ENCODE measurements around the gene HNF1A.

The HNF1A gene

GRCh38 chr12:120979862-120980696, 1.7 kb downstream of the HNF1A start:
- Histone ChIP-seq H3K27ac (ENCODE audit: low read depth, low read length) (no peak overlapping the region), H3K9ac (ENCODE audit: low read length) (no peak overlapping the region), H3K9me3 (ENCODE audit: control insufficient read depth, insufficient read depth, low read depth, low read length) (no peaks in the 10 kb centered on the region), H3K4me1 (ENCODE audit: control insufficient read depth, insufficient read depth, low read length) (peaks cover 9% of the 10 kb centered on the region; the same call in 1 of the 2 replicates), H3K27me3 (ENCODE audit: control insufficient read depth, insufficient read depth, low read length) (no peaks in the 10 kb centered on the region), H3K4me3 (ENCODE audit: low read depth, low read length) (no peak overlapping the region), H3K36me3 (ENCODE audit: control insufficient read depth, insufficient read depth, low read length) (no peaks in the 10 kb centered on the region)

- Histone ChIP-seq H3K36me3 (ENCODE audit: control insufficient read depth, insufficient read depth, low read length) (no peaks in the 10 kb centered on the region), H3K9ac (ENCODE audit: low read length) (no peak overlapping the region), H3K4me3 (ENCODE audit: low read depth, low read length) (no peak overlapping the region), H3K27ac (ENCODE audit: low read depth, low read length) (no peak overlapping the region), H3K9me3 (ENCODE audit: control insufficient read depth, insufficient read depth, low read depth, low read length) (no peaks in the 10 kb centered on the region), H3K27me3 (ENCODE audit: control insufficient read depth, insufficient read depth, low read length) (no peaks in the 10 kb centered on the region), H3K4me1 (ENCODE audit: control insufficient read depth, insufficient read depth, low read length) (peaks cover 9% of the 10 kb centered on the region; the same call in 1 of the 2 replicates)
Measured at GRCh38 chr12:120980800-120981368, 2.5 kb downstream of the HNF1A start.

- H3K27me3 ChIP-seq (ENCODE audit: control insufficient read depth, insufficient read depth, low read length): no peaks in the 10 kb centered on the region
- H3K4me3 ChIP-seq (ENCODE audit: low read depth, low read length): no peak overlapping the region
- peaks cover 9% of the 10 kb centered on the region; the same call in 1 of the 2 replicates for H3K4me1 ChIP-seq (ENCODE audit: control insufficient read depth, insufficient read depth, low read length)
- H3K9me3 ChIP-seq (ENCODE audit: control insufficient read depth, insufficient read depth, low read depth, low read length): no peaks in the 10 kb centered on the region
- no peaks in the 10 kb centered on the region for H3K36me3 ChIP-seq (ENCODE audit: control insufficient read depth, insufficient read depth, low read length)
- H3K27ac ChIP-seq (ENCODE audit: low read depth, low read length): no peak overlapping the region
- no peak overlapping the region for H3K9ac ChIP-seq (ENCODE audit: low read length)
Measured at GRCh38 chr12:120981407-120981941, 3.1 kb downstream of the HNF1A start.

- H3K9ac ChIP-seq (ENCODE audit: low read length): no peak overlapping the region
- no peaks in the 10 kb centered on the region for H3K27me3 ChIP-seq (ENCODE audit: control insufficient read depth, insufficient read depth, low read length)
- no peak overlapping the region for H3K4me3 ChIP-seq (ENCODE audit: low read depth, low read length)
- peaks cover 9% of the 10 kb centered on the region; the same call in 1 of the 2 replicates for H3K4me1 ChIP-seq (ENCODE audit: control insufficient read depth, insufficient read depth, low read length)
- H3K36me3 ChIP-seq (ENCODE audit: control insufficient read depth, insufficient read depth, low read length): no peaks in the 10 kb centered on the region
- H3K9me3 ChIP-seq (ENCODE audit: control insufficient read depth, insufficient read depth, low read depth, low read length): no peaks in the 10 kb centered on the region
- H3K27ac ChIP-seq (ENCODE audit: low read depth, low read length): no peak overlapping the region
Measured at GRCh38 chr12:120982659-120983058, 4.3 kb downstream of the HNF1A start.

- no peak overlapping the region for H3K27ac ChIP-seq (ENCODE audit: low read depth, low read length)
Measured at GRCh38 chr12:120983759-120984158, 5.4 kb downstream of the HNF1A start.

GRCh38 chr12:120984351-120984898, 6.1 kb downstream of the HNF1A start:
- Histone ChIP-seq H3K4me3 (ENCODE audit: low read depth, low read length) (no peak overlapping the region), H3K4me1 (ENCODE audit: control insufficient read depth, insufficient read depth, low read length) (peaks cover 6% of the 10 kb centered on the region; the same call in 1 of the 2 replicates), H3K27ac (ENCODE audit: low read depth, low read length) (no peak overlapping the region), H3K9me3 (ENCODE audit: control insufficient read depth, insufficient read depth, low read depth, low read length) (no peaks in the 10 kb centered on the region), H3K27me3 (ENCODE audit: control insufficient read depth, insufficient read depth, low read length) (no peaks in the 10 kb centered on the region), H3K9ac (ENCODE audit: low read length) (no peak overlapping the region), H3K36me3 (ENCODE audit: control insufficient read depth, insufficient read depth, low read length) (no peaks in the 10 kb centered on the region)

More at GRCh38 chr12:120983759-120984158, 5.4 kb downstream of the HNF1A start:
- H3K4me1 ChIP-seq (ENCODE audit: control insufficient read depth, insufficient read depth, low read length): peaks cover 6% of the 10 kb centered on the region; the same call in 1 of the 2 replicates
- H3K9ac ChIP-seq (ENCODE audit: low read length): no peak overlapping the region
- H3K36me3 ChIP-seq (ENCODE audit: control insufficient read depth, insufficient read depth, low read length): no peaks in the 10 kb centered on the region
- H3K4me3 ChIP-seq (ENCODE audit: low read depth, low read length): no peak overlapping the region
- H3K27me3 ChIP-seq (ENCODE audit: control insufficient read depth, insufficient read depth, low read length): no peaks in the 10 kb centered on the region
- H3K9me3 ChIP-seq (ENCODE audit: control insufficient read depth, insufficient read depth, low read depth, low read length): no peaks in the 10 kb centered on the region

- peaks cover 6% of the 10 kb centered on the region; the same call in 1 of the 2 replicates for H3K4me1 ChIP-seq (ENCODE audit: control insufficient read depth, insufficient read depth, low read length)
- H3K9ac ChIP-seq (ENCODE audit: low read length): no peak overlapping the region
- no peaks in the 10 kb centered on the region for H3K27me3 ChIP-seq (ENCODE audit: control insufficient read depth, insufficient read depth, low read length)
- H3K36me3 ChIP-seq (ENCODE audit: control insufficient read depth, insufficient read depth, low read length): no peaks in the 10 kb centered on the region
- no peak overlapping the region for H3K4me3 ChIP-seq (ENCODE audit: low read depth, low read length)
- no peaks in the 10 kb centered on the region for H3K9me3 ChIP-seq (ENCODE audit: control insufficient read depth, insufficient read depth, low read depth, low read length)
- no peak overlapping the region for H3K27ac ChIP-seq (ENCODE audit: low read depth, low read length)
Measured at GRCh38 chr12:120988234-120988633, 9.9 kb downstream of the HNF1A start.

GRCh38 chr12:120988658-120989057, 10.3 kb downstream of the HNF1A start:
- Histone ChIP-seq H3K9me3 (ENCODE audit: control insufficient read depth, insufficient read depth, low read depth, low read length) (no peaks in the 10 kb centered on the region), H3K4me1 (ENCODE audit: control insufficient read depth, insufficient read depth, low read length) (peaks cover 6% of the 10 kb centered on the region; the same call in 1 of the 2 replicates), H3K4me3 (ENCODE audit: low read depth, low read length) (no peak overlapping the region), H3K9ac (ENCODE audit: low read length) (no peak overlapping the region), H3K27me3 (ENCODE audit: control insufficient read depth, insufficient read depth, low read length) (no peaks in the 10 kb centered on the region), H3K27ac (ENCODE audit: low read depth, low read length) (no peak overlapping the region), H3K36me3 (ENCODE audit: control insufficient read depth, insufficient read depth, low read length) (no peaks in the 10 kb centered on the region)

GRCh38 chr12:120989687-120990086, 11.3 kb downstream of the HNF1A start:
- no peaks in the 10 kb centered on the region for H3K9me3 ChIP-seq (ENCODE audit: control insufficient read depth, insufficient read depth, low read depth, low read length)
- no peak overlapping the region for H3K4me3 ChIP-seq (ENCODE audit: low read depth, low read length)
- no peak overlapping the region for H3K27ac ChIP-seq (ENCODE audit: low read depth, low read length)
- no peaks in the 10 kb centered on the region for H3K4me1 ChIP-seq (ENCODE audit: control insufficient read depth, insufficient read depth, low read length)
- no peaks in the 10 kb centered on the region for H3K36me3 ChIP-seq (ENCODE audit: control insufficient read depth, insufficient read depth, low read length)
- no peaks in the 10 kb centered on the region for H3K27me3 ChIP-seq (ENCODE audit: control insufficient read depth, insufficient read depth, low read length)
- H3K9ac ChIP-seq (ENCODE audit: low read length): no peak overlapping the region

- Histone ChIP-seq H3K4me1 (ENCODE audit: control insufficient read depth, insufficient read depth, low read length) (no peaks in the 10 kb centered on the region), H3K27ac (ENCODE audit: low read depth, low read length) (no peak overlapping the region), H3K27me3 (ENCODE audit: control insufficient read depth, insufficient read depth, low read length) (no peaks in the 10 kb centered on the region), H3K36me3 (ENCODE audit: control insufficient read depth, insufficient read depth, low read length) (no peaks in the 10 kb centered on the region), H3K9me3 (ENCODE audit: control insufficient read depth, insufficient read depth, low read depth, low read length) (no peaks in the 10 kb centered on the region), H3K9ac (ENCODE audit: low read length) (no peak overlapping the region), H3K4me3 (ENCODE audit: low read depth, low read length) (no peak overlapping the region)
Measured at GRCh38 chr12:120990487-120991055, 12.2 kb downstream of the HNF1A start.
